NCI-H2107 (cell line): ENCODE data around the gene MAP3K7.
A peak's percentile ranks its signal among the peaks of the same experiment; 100 is the strongest.

Experiments used
- DNase-seq: peaks from one replicate; lab custom pipeline; 2025; lab: John Stamatoyannopoulos, UW

The MAP3K7 gene

DNA sequence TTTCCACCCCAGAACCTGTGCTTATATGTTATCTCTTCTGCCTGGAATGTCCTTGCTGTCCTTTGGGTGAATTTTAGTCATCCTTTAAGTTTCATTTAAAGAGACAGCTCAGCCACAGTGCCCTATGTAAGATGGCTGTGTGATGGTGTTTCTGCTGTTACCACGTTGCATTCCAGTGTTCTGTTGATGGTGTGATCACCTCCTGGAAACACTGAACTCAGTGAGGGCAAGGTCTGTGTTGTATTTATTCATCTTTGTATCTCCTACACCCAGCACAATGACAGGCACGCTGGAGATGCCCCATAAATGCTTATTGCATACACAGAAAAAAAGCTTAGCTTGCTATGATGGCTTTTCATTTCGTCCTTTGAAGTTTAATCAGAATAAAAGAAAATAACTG lies 102.5 kb downstream of the MAP3K7 start:
- no peak for DNase-seq

DNA sequence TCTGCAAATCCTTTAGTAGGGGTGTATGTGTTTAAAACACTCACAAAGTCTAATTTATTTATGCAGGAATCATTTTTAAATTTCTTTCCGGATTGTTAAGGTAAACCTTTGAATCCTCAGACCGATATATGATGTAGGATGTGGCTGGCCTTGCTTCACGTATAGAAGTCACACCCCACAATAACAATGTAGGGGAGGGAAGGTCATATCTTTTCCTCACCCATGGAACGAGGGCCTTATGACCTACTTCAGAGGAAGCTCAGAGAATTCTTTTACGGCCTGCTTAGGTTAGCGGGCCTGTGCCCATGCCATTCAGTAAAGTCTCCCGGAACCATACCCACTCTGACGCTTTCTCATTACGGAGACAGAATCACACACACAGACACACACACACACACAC lies 102.9 kb downstream of the MAP3K7 start:
- no peak for DNase-seq

DNA sequence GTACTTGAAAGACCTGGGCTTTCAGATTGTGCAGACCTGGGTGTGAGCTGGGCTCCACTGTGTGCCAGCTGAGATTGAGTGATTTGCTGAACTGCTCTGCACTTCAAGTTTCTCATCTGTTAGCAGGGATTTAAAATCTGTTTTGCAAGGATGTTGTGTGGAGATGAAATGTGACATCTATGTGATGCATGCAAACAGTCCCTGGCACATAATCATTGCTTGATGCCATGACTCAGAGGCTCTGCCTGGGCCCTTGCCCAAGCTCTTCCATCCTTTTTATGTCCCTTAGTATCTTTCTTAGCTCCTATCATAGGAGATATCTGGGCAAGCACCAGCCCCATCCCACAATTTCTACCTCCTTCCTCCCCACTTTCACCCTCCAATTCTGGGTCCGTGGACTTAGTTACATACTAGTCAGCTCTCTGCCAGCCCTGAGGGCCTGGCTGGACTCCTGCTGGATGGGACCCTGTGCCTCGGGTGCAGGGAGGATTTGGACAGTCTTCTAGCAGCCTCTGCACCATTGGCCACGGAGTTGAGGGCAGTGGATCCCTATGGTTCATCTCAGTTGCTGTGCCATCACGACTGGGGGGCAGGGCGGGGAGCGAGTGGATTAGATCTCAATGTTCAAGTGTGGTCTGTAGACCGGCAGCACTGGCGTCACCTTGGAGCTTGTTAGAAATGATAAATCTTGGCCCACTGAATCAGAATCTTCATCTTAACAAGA lies 103.6 kb downstream of the MAP3K7 start:
- DNase-seq, result no peak

DNA sequence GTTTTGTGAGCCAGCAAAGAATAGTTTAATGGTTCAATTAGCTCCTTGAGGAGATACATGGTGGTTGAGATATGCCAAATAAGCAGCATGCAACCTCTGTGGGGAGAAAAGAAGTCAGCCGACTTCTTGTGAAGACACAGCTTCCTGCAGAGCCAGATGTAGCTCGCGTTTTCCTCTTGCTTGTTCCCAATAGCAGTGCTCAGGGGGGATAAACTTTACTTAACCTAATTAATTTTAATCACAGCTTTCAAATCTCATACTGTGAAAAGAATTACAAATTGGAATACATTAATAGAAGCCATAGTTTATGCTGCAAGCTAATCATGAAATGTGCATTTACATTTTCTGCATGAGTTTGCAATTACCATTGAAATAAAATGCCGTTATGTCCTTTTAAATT lies 106.2 kb downstream of the MAP3K7 start:
- DNase-seq, result no peak

DNA sequence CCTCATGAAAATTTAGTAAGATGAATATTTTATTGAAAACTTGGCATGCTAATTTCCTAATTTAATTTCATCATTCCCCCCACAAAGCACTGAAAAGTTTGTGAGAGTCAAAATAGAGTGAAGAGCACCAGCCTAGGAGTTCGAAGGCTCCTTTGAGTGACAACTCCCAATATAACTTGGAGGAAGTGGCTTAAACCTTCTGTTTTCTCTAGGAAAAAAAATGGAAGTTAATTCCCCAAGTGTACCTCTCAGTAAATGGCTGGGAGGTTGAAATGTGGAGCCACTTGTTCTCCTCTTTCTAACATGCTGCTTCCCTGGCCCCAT lies 107.3 kb downstream of the MAP3K7 start:
- DNase-seq, result no peak

DNA sequence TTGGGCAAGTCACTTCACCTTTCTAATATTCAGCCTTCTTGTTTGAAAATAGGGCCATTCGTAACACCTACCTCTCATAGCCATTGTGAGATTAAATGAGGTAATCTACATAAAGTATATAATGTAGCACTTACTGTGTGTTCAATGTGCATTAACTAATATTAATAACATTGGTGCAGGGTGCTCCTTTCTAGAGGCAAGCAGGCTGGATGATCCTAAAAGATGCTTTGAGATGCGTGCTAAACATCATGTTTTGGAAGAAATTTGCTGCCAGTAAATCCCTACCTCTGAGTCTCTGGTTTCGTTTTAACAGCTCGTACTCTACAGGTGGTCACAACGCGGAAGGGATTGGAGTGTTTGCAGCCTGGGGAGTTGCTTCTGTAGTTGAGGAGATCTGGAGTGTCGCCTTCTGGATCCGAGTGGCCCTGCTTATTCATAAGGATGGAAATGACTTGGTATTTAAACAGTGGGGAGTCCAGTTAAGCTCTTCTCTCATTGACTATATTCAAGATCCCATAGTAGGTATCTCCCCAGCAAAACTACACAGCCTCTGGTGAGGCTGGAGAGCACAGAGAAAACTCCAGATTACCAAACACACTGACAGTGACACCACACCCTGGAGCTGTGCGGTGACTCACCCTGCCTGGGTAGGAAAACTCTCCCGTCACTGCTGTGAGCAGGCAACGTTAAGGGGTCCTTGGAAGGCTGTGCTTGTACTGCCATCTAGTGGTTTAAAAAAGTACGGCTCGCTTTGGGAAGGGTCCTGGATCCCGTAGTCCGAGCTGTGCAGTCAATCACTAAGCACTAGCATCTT lies 107.9 kb downstream of the MAP3K7 start:
- DNase-seq, result peak; percentile 87

DNA sequence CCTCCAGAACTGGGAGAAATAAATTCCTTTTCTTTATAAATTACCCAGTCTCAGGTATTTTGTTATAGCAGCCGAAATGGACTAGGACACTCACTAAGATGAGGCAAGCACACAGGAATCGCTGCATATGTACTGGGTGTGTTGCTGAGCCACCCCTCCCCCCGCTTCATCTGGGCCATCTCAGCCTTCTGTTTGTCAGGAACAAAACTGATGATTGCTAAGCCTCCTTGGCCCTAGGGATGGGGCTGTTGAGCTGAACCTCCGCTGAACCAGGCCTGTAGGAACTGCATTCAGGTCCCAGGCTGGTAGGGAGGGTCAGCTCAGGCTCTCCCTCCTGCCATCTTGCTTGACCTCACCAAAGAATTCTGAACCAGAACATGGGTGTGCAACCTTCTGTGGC lies 108.6 kb downstream of the MAP3K7 start:
- DNase-seq, result no peak

DNA sequence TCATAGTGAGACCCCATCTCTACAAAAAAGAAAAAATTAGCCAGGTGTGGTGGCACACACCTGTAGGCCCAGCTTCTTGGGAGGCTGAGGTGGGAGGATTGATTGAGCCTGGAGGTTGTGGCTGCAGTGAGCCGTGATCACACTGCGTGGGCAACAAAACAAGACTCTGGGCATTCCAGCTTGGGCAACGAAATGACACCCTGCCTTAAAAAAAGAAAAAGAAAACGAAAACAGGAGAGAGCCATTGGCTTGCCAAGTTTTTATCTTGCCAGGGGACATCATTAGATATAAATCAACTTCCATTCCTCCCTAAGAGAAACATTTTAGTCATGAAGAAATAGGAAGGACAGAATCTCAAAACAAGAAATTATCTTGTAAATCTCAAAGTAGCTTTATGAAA lies 109.5 kb downstream of the MAP3K7 start:
- DNase-seq, result no peak

DNA sequence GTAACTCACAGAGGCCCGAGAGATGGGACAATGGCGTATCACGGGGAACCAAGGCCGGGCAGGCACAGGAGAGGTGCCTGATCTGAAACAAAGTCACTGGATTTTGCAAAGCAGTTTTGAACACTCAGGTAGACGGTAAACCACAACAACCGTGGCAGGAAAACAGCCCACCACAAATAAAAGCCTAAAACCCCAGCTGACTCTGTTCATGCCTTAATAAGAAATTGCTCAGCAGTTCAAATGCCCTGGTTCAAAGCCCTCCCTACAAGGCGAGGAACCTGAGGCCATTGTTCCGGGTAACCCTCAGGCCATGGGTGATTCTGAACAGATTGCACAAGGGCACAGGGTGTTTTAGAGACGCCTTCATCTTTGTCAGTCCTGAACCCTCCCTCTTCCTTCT lies 114.2 kb downstream of the MAP3K7 start:
- DNase-seq, result no peak

DNA sequence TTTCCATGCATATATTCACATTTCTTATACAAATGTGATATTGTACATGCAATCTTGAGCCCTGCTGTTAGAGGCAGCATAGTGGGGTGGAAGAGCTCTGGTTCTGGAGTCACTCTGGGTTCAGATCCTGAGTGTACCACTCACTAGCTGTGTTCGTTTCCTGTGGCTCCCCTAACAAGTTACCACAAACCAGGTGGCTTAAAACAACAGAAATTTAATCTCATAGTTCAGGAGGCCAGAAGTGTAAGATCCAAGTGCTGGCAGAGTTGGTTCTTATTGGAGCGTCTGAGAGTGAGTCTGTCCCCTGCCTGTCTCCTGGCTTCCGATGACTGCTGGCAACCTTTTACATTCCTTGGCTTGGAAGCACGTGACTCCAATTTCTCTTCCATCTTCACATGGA lies 115.6 kb downstream of the MAP3K7 start:
- DNase-seq, result no peak

DNA sequence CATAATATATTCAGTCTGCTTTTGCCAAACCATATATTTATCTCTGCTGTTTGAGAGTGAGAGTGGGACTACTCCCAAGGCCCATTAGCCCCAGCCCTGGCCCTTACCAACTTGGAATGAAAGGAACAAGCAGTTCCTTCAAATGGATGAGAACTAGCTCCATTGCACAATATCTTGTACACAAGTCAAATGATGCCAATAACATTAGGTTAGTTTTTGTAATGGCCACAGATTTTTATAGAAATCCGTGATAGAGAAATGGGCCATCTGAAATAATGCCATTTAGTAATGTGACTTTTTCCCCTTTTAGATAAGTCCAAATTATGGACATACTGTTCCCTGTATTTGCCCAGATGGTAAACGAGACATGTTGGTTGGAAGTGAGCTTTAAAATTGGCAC lies 117.0 kb downstream of the MAP3K7 start:
- DNase-seq, result no peak

DNA sequence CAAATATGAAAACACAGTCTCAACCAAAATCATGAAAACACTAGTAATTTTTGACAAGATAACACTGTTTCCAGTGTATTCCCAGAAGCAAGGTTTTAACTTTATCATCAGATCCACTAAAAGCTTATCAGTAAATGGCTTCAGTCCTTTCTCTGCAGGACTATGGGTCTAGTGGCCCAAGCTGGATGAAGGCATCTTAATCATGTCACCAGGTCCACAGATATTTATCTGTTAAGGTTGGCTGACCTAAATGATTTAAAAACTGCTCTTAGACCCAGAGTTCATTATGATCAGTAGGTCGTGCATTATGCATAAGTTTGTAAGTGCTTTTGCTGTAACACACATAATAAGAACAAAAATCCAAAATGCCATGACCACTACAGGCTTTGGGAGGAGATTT lies 118.0 kb downstream of the MAP3K7 start:
- DNase-seq, result no peak

DNA sequence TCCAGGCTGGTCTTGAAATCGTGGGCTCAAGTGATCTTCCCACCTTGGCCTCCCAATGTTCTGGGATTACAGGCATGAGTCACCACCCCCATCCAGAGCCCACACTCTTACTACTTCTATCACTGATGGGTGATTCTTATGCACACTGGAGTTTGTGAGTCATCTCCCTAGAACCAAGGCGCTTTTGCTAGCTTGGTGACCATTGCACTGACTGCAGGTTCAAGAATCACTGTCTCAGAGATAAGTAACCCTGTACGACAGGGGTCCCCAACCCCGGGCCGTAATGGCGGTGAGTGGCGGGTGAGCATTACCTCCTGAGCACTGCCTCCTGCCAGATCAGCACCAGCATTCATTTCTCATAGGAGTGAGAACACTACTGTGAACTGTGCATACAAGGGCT lies 118.8 kb downstream of the MAP3K7 start:
- no peak for DNase-seq

DNA sequence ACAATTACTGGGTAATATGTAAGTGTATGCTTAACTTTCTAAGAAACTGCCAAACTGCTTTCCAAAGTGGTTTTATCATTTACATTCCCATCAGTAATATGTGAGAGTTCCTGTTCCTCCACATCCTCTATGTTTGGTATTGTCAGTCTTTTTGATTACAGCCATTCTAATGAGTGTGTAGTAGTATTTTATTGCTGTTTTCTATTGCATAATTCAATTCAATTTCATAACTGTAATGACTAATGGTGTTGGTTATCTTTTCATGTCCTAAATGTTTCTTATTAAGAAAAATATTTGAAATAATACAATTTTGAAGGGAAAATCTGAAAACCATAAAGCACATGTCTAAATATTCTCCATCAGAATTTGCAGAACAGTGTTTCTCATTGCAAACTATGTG lies 119.3 kb downstream of the MAP3K7 start:
- no peak for DNase-seq

DNA sequence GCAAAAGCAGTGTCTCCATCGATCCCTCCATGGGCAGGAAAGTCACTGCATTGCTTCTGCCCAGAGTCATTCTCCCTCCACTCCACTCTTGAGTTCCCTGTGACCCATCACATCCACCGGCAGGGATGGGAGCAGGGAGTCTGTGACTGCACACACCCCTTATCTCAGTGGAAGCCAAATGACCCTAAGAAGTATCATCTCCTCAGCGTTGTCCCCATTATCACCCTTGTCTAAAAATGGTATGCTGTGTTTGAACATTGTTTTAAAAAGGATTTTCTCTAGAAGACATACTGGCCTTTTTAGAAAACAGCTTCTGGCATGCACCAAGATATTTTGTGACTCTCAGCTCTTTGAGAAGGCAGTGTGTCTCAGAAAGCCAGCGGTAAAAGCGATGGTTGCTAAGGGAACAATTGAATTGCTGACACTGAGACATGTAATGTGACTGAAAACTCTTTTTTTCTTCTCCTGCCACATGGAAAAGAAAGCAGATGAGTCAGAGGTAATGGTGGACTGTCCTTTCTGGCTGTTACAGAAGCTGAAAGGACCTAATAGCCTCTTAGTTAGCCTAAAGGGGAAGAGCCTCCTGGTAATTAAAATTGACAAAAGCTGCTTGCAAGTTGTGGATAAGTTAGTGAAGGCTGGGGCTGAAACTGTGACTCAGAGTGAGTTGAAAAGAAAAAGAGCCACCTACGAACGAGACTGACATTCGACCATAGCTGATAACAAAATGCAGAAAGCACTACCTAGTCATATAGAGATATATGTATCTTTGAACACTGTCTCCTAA lies 120.5 kb downstream of the MAP3K7 start:
- no peak for DNase-seq

DNA sequence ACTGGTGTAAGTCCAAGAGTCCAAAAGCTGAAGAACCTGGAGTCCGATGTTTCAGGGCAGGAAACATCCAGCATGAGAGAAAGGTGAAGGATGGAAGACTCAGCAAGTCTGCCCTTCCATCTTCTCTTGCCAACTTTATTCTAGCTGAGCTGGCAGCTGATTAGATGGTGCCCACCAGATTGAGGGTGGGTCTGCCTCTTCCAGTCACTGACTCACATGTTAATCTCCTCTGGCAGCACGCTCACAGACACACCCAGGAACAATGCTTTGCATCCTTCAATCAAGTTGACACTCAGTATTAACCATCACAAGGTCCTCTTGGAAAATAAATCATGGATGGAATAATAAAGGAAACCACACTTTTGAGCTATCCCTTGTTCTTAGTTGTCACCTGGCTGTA lies 121.2 kb downstream of the MAP3K7 start:
- no peak for DNase-seq

DNA sequence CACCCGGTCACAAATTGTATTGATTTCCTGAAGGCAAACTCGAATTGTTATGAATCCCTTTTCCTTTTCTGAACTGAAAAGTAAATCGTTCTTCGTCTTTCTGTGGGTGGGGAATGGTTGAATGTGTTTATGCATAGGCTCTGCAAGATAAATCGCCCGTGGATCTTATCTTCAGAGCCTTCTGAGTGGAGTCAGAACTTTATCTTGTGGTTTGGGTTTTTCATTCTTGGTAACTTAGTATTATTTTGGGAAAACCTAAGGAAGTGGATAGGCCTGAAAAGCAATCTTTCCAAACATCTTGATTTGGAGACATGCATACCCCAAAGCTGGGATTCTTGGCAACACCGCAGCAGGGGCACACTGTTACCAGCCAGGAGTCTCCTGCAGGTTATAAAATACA lies 122.4 kb downstream of the MAP3K7 start:
- DNase-seq, result no peak

DNA sequence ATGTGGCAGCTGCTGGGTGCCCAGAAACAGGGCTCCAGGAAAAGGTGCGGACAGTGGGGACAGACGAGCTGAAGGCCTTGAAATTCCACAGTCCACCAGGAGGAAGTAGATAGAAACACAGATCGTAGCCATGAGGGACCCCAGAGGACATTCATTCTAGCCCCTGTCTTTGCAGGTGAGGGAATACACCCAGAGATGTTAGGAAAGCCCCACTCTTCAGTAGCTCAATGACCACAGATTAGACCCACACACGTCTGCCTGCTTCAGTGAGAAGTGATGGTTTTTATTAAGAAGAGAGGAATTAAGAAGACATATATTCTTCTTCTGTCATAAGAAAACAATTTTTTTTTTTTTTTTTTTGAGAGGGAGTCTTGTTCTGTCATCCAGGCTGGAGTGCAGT lies 123.0 kb downstream of the MAP3K7 start:
- no peak for DNase-seq
